Measurements from ENCODE around the gene CD200R1. TPM values are rescaled to one million over a fixed set of nuclear protein-coding genes. Genes with fewer than 3 reads are reported as not detected.

Gene CD200R1
- total RNA-seq, 1 donor from 2014 or later: 0.18 TPM

- Mint-ChIP-seq H3K27ac (ENCODE audit: unreplicated experiment) (no peak overlapping the region), H3K4me3 (ENCODE audit: unreplicated experiment) (no peak overlapping the region), H3K4me1 (ENCODE audit: unreplicated experiment) (peaks cover 8% of the 10 kb centered on the region), H3K9me3 (ENCODE audit: unreplicated experiment) (no peaks in the 10 kb centered on the region), H3K27me3 (ENCODE audit: unreplicated experiment) (peaks cover 5% of the 10 kb centered on the region), H3K36me3 (ENCODE audit: low read depth, unreplicated experiment) (no peaks in the 10 kb centered on the region)
- TF ChIP-seq CTCF (IDR thresholded peaks at IDR 0.05; ENCODE audit: unreplicated experiment): no peak
- DNase-seq (ENCODE audit: low spot score): no peak
Measured at GRCh38 chr3:112987710-112988334, 12.9 kb upstream of the CD200R1 start.

- DNase-seq (ENCODE audit: low spot score): no peak
- Mint-ChIP-seq H3K4me3 (ENCODE audit: unreplicated experiment) (no peak overlapping the region), H3K4me1 (ENCODE audit: unreplicated experiment) (no peaks in the 10 kb centered on the region), H3K27ac (ENCODE audit: unreplicated experiment) (no peak overlapping the region), H3K9me3 (ENCODE audit: unreplicated experiment) (no peaks in the 10 kb centered on the region), H3K27me3 (ENCODE audit: unreplicated experiment) (peaks cover 1% of the 10 kb centered on the region), H3K36me3 (ENCODE audit: low read depth, unreplicated experiment) (no peaks in the 10 kb centered on the region)
- TF ChIP-seq CTCF (IDR thresholded peaks at IDR 0.05; ENCODE audit: unreplicated experiment): no peak
Measured at GRCh38 chr3:112984485-112984884, 9.6 kb upstream of the CD200R1 start.

- Mint-ChIP-seq H3K27me3 (ENCODE audit: unreplicated experiment) (no peaks in the 10 kb centered on the region), H3K36me3 (ENCODE audit: low read depth, unreplicated experiment) (no peaks in the 10 kb centered on the region), H3K9me3 (ENCODE audit: unreplicated experiment) (no peaks in the 10 kb centered on the region), H3K27ac (ENCODE audit: unreplicated experiment) (no peak overlapping the region), H3K4me1 (ENCODE audit: unreplicated experiment) (no peaks in the 10 kb centered on the region), H3K4me3 (ENCODE audit: unreplicated experiment) (no peak overlapping the region)
- DNase-seq (ENCODE audit: low spot score): no peak
- no peak for TF ChIP-seq CTCF (IDR thresholded peaks at IDR 0.05; ENCODE audit: unreplicated experiment)
Measured at GRCh38 chr3:112982710-112983109, 7.8 kb upstream of the CD200R1 start.

GRCh38 chr3:112980080-112980479 lies 5.2 kb upstream of the CD200R1 start:
- DNase-seq (ENCODE audit: low spot score): no peak
- H3K9me3 Mint-ChIP-seq (ENCODE audit: unreplicated experiment): no peaks in the 10 kb centered on the region
- H3K27me3 Mint-ChIP-seq (ENCODE audit: unreplicated experiment): no peaks in the 10 kb centered on the region
- no peak for TF ChIP-seq CTCF (IDR thresholded peaks at IDR 0.05; ENCODE audit: unreplicated experiment)
- H3K27ac Mint-ChIP-seq (ENCODE audit: unreplicated experiment): no peak overlapping the region
- H3K4me3 Mint-ChIP-seq (ENCODE audit: unreplicated experiment): no peak overlapping the region
- no peaks in the 10 kb centered on the region for H3K4me1 Mint-ChIP-seq (ENCODE audit: unreplicated experiment)
- no peaks in the 10 kb centered on the region for H3K36me3 Mint-ChIP-seq (ENCODE audit: low read depth, unreplicated experiment)

GRCh38 chr3:112979244-112979832 lies 4.4 kb upstream of the CD200R1 start:
- no peaks in the 10 kb centered on the region for H3K36me3 Mint-ChIP-seq (ENCODE audit: low read depth, unreplicated experiment)
- no peaks in the 10 kb centered on the region for H3K9me3 Mint-ChIP-seq (ENCODE audit: unreplicated experiment)
- no peaks in the 10 kb centered on the region for H3K4me1 Mint-ChIP-seq (ENCODE audit: unreplicated experiment)
- no peak for DNase-seq (ENCODE audit: low spot score)
- H3K27me3 Mint-ChIP-seq (ENCODE audit: unreplicated experiment): no peaks in the 10 kb centered on the region
- no peak overlapping the region for H3K4me3 Mint-ChIP-seq (ENCODE audit: unreplicated experiment)
- peak; percentile 76 for TF ChIP-seq CTCF (IDR thresholded peaks at IDR 0.05; ENCODE audit: unreplicated experiment)
- no peak overlapping the region for H3K27ac Mint-ChIP-seq (ENCODE audit: unreplicated experiment)
